ENCODE measurements around the gene SPOCK1. TPM values are rescaled to one million over a fixed set of nuclear protein-coding genes. Genes with fewer than 3 reads are reported as not detected.

Gene SPOCK1
- total RNA-seq, 1 experiment from 2014 or later = 23.9 TPM

DNA sequence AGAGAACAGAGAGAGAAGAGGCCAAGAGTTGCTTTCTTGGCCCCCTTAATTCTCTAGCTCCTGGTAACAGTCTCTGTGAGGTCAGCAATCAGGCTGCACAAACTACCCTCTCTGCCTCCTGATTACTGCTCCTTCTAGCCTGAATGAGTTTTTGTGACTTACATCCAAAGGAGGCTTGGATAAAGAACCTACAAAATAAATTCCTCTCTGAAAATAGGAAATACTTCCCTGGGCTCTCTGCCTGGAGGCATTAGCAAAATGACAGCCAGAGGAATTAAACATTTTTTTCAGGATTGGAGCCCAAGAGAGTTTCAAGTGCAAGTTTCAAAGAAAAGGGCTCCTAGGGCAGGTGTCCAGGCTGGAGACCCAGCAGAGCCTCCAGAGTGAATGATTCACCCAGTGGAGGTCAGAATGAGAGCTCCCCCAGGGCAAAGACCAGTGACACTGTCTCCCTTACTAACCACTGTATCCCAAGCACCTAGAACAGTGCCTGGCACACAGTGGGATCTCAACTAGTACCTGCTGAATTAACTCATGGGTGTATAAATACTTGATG is 162.5 kb downstream of the SPOCK1 start:
- no peaks in the 10 kb centered on the region for H3K79me2 ChIP-seq (ENCODE audit: low read depth)
- CTCF ChIA-PET = no interaction called here
- no peak overlapping the region for H3K4me2 ChIP-seq
- no peak overlapping the region for H3K27ac ChIP-seq
- no TSS peak for BruUV-seq (replicated peaks)
- no peaks in the 10 kb centered on the region for H3K9me3 ChIP-seq (ENCODE audit: insufficient read depth, low read depth)
- no peaks in the 10 kb centered on the region for H3K9me2 ChIP-seq (ENCODE audit: insufficient read depth)
- no peak overlapping the region for H3K4me3 ChIP-seq
- H3F3A ChIP-seq (ENCODE audit: insufficient read depth, low read depth) = no peaks in the 10 kb centered on the region
- H4K20me1 ChIP-seq (ENCODE audit: insufficient read depth) = no peaks in the 10 kb centered on the region
- TF ChIP-seq, protein P1, sequence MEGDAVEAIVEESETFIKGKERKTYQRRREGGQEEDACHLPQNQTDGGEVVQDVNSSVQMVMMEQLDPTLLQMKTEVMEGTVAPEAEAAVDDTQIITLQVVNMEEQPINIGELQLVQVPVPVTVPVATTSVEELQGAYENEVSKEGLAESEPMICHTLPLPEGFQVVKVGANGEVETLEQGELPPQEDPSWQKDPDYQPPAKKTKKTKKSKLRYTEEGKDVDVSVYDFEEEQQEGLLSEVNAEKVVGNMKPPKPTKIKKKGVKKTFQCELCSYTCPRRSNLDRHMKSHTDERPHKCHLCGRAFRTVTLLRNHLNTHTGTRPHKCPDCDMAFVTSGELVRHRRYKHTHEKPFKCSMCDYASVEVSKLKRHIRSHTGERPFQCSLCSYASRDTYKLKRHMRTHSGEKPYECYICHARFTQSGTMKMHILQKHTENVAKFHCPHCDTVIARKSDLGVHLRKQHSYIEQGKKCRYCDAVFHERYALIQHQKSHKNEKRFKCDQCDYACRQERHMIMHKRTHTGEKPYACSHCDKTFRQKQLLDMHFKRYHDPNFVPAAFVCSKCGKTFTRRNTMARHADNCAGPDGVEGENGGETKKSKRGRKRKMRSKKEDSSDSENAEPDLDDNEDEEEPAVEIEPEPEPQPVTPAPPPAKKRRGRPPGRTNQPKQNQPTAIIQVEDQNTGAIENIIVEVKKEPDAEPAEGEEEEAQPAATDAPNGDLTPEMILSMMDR (conservative IDR thresholded peaks at IDR 0.05) = no peak
- peaks cover under 1% of the 10 kb centered on the region; the same call in 1 of the 2 replicates for H3K4me1 ChIP-seq (replicated peaks; ENCODE audit: insufficient read depth)
- H3K36me3 ChIP-seq (ENCODE audit: low read depth) = no peaks in the 10 kb centered on the region
- H2AFZ ChIP-seq = no peak overlapping the region
- H3K27me3 ChIP-seq (ENCODE audit: insufficient read depth, low read depth) = no peaks in the 10 kb centered on the region
- no peak for DNase-seq
- POLR2A ChIA-PET (ENCODE audit: unreplicated experiment) = no interaction called here
- intact Hi-C loops (cut with micrococcal nuclease; ENCODE audit: unreplicated experiment) = no loop called here

DNA sequence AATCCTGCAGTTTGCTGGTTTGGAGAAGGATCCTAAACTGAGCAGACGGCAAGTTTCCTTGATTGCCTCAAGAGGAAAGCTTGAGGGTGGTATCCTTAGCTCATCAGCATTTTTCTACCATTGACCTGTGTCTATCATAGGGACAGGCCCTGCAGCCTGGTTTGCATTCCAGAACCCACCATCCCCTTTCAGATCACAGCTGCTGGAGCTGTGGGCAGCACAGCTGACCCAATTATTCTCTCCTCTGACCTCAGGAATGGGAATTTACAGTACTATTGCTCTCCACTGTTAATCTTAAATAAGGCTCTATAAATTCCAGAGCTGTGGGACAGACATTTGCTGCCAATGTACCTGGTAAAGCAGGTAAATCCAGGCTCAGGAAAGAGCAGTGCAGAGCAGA is 163.0 kb downstream of the SPOCK1 start:
- CTCF ChIA-PET = interaction anchor here (0.8 kb wide), 1 partner anchor 8 kb away, joined by 4 read pairs; no protein-coding TSS in a partner anchor
- TF ChIP-seq, protein P1 (conservative IDR thresholded peaks at IDR 0.05) = no peak
- TF ChIP-seq EZH2 (IDR thresholded peaks at IDR 0.05; ENCODE audit: low read depth) = no peak
- no peaks in the 10 kb centered on the region for H3F3A ChIP-seq (ENCODE audit: insufficient read depth, low read depth)
- POLR2A ChIA-PET (ENCODE audit: unreplicated experiment) = no interaction called here
- no peak overlapping the region for H2AFZ ChIP-seq
- intact Hi-C loops (cut with micrococcal nuclease; ENCODE audit: unreplicated experiment) = no loop called here
- H3K27me3 ChIP-seq (ENCODE audit: insufficient read depth, low read depth) = no peaks in the 10 kb centered on the region
- no peaks in the 10 kb centered on the region for H3K4me1 ChIP-seq (replicated peaks; ENCODE audit: insufficient read depth)
- DNase-seq = no peak
- H3K9me3 ChIP-seq (ENCODE audit: insufficient read depth, low read depth) = no peaks in the 10 kb centered on the region
- no peaks in the 10 kb centered on the region for H4K20me1 ChIP-seq (ENCODE audit: insufficient read depth)
- no peak overlapping the region for H3K4me3 ChIP-seq
- no TSS peak for BruUV-seq (replicated peaks)
- no peaks in the 10 kb centered on the region for H3K9me2 ChIP-seq (ENCODE audit: insufficient read depth)
- H3K36me3 ChIP-seq (ENCODE audit: low read depth) = no peaks in the 10 kb centered on the region
- H3K4me2 ChIP-seq = no peak overlapping the region
- no peaks in the 10 kb centered on the region for H3K79me2 ChIP-seq (ENCODE audit: low read depth)
- H3K27ac ChIP-seq = no peak overlapping the region

DNA sequence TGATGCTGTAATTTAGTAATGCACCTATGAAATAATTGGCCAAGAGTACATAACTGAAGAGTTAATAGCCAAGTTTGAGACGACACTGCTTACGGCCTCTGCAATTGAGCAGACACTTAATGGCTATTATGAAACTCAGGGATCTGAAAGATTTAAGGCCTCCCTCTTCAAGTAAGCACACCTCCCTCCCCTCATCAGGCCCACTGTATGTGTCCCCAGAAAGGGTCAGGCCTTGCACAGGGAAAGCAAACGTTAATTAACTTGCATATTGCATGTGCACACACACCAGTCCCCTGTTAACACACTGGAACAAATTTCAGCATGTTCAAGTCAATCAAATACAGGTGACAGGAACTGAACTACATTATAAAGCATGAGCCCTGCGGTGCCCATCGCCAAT is 163.6 kb downstream of the SPOCK1 start:
- no peaks in the 10 kb centered on the region for H4K20me1 ChIP-seq (ENCODE audit: insufficient read depth)
- H3K27ac ChIP-seq = no peak overlapping the region
- no peaks in the 10 kb centered on the region for H3K9me2 ChIP-seq (ENCODE audit: insufficient read depth)
- no peak for TF ChIP-seq EZH2 (IDR thresholded peaks at IDR 0.05; ENCODE audit: low read depth)
- TF ChIP-seq, protein P1 (conservative IDR thresholded peaks at IDR 0.05) = no peak
- no peak overlapping the region for H2AFZ ChIP-seq
- POLR2A ChIA-PET (ENCODE audit: unreplicated experiment) = no interaction called here
- no peaks in the 10 kb centered on the region for H3K27me3 ChIP-seq (ENCODE audit: insufficient read depth, low read depth)
- H3K4me2 ChIP-seq = no peak overlapping the region
- H3F3A ChIP-seq (ENCODE audit: insufficient read depth, low read depth) = no peaks in the 10 kb centered on the region
- no peak overlapping the region for H3K4me3 ChIP-seq
- H3K4me1 ChIP-seq (replicated peaks; ENCODE audit: insufficient read depth) = no peaks in the 10 kb centered on the region
- BruUV-seq (replicated peaks) = no TSS peak
- no peaks in the 10 kb centered on the region for H3K79me2 ChIP-seq (ENCODE audit: low read depth)
- CTCF ChIA-PET = interaction anchor here (0.8 kb wide), 1 partner anchor 9 kb away, joined by 4 read pairs; no protein-coding TSS in a partner anchor
- intact Hi-C loops (cut with micrococcal nuclease; ENCODE audit: unreplicated experiment) = no loop called here
- no peaks in the 10 kb centered on the region for H3K9me3 ChIP-seq (ENCODE audit: insufficient read depth, low read depth)
- no peak for DNase-seq
- no peaks in the 10 kb centered on the region for H3K36me3 ChIP-seq (ENCODE audit: low read depth)

Data from PC-9 (cell line).